ENCODE data around the gene KLRC2. TPM values are rescaled to one million over a fixed set of nuclear protein-coding genes. Genes with fewer than 3 reads are reported as not detected.
"Not testable (repeated sequence)": the region's sequence is repeated elsewhere in the genome, so short reads cannot be mapped to it uniquely, and the experiment has no call there.

Gene KLRC2
- polyA plus RNA-seq, 1 experiment, result not detected

DNA sequence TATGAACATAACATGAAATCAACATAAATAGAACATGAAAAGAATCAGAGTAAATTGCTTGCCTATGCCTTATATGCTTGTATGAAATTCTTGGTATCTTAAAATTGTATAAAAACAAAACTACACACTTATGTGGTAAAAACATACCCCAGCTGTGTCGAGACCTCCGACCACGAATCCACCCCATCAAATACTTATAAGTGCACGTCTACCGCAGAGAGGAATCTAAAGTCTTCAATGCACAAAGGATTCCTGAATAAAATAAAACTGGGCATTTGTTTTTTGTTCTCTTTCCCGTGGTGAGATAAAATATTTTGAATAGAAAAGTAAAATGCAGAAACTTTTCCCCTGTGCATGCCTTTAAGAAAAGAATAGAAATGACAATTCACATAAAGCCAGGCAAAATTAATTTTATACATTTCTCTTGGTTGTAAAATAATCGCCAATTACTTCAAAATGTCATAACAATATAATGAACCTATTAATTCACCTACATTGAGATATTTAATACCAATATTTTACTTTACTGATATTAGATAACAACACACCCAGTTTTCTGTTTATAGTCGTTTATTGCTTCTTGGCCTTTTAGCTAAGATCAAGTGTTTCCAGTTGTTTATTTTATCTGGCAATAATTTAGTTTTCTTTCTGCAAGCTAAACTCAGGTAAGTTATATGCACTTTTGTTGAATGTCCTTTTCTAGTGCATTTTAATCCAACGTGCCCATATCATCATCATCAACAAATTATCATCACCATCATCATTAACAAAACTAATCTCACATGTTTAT is 47.0 kb downstream of the KLRC2 start:
- no peak for DNase-seq (ENCODE audit: low read depth, low spot score)
- Histone ChIP-seq H3K4me3 (ENCODE audit: low read depth, low read length) (no peak overlapping the region), H3K27ac (ENCODE audit: low read depth, low read length) (no peak overlapping the region), H3K27me3 (ENCODE audit: control insufficient read depth, insufficient read depth, low read length) (no peaks in the 10 kb centered on the region), H3K9me3 (ENCODE audit: control insufficient read depth, insufficient read depth, low read length) (no peaks in the 10 kb centered on the region)
- CTCF ChIA-PET, result interaction anchor here (0.7 kb wide), 1 partner anchor 153 kb away, joined by 4 read pairs; no protein-coding TSS in a partner anchor
- POLR2A ChIA-PET, result no interaction called here
- TF ChIP-seq, protein P1, sequence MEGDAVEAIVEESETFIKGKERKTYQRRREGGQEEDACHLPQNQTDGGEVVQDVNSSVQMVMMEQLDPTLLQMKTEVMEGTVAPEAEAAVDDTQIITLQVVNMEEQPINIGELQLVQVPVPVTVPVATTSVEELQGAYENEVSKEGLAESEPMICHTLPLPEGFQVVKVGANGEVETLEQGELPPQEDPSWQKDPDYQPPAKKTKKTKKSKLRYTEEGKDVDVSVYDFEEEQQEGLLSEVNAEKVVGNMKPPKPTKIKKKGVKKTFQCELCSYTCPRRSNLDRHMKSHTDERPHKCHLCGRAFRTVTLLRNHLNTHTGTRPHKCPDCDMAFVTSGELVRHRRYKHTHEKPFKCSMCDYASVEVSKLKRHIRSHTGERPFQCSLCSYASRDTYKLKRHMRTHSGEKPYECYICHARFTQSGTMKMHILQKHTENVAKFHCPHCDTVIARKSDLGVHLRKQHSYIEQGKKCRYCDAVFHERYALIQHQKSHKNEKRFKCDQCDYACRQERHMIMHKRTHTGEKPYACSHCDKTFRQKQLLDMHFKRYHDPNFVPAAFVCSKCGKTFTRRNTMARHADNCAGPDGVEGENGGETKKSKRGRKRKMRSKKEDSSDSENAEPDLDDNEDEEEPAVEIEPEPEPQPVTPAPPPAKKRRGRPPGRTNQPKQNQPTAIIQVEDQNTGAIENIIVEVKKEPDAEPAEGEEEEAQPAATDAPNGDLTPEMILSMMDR (IDR thresholded peaks at IDR 0.05; ENCODE audit: low read depth, low read length), result no peak

DNA sequence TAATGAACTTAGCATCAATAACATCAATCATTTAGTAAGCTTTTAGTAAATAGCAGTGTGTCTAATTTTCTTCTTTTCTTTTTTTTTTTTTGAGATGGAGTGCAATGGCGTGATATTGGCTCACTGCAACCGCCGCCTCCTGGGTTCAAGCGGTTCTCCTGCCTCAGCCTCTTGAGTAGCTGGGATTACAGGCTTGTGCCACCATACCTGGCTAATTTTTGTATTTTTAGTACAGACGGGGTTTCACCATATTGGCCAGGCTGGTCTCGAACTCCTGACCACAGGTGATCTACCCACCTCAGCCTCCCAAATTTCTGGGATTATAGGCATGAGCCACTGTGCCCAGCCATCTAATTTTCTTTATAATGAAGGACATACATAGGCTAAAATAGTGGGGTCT is 48.3 kb downstream of the KLRC2 start:
- DNase-seq (ENCODE audit: low read depth, low spot score); H3K4me3 ChIP-seq (ENCODE audit: low read depth, low read length); POLR2A ChIA-PET; H3K27ac ChIP-seq (ENCODE audit: low read depth, low read length); H3K27me3 ChIP-seq (ENCODE audit: control insufficient read depth, insufficient read depth, low read length); CTCF ChIA-PET; H3K9me3 ChIP-seq (ENCODE audit: control insufficient read depth, insufficient read depth, low read length): not testable (repeated sequence)

DNA sequence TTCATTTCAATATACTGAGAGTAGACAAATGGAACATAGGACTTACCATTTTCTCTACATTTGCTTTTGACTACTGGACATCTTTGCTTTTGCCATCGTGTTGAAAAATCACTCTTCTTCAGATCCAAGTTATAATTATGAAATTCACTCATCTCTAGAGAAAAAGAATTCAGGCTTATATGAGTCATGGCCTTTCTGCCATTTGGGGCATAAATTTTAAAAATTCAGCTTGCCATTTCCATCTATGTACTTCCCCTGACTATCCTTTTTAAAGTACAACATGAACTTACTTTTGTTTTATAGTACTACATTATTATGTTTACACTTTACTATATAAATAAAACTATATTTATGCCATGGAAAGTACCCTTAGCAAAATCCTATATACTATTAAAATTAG is 49.0 kb downstream of the KLRC2 start:
- TF ChIP-seq, protein P1 (IDR thresholded peaks at IDR 0.05; ENCODE audit: low read depth, low read length), result no peak
- ChIA-PET CTCF (no interaction called here), POLR2A (no interaction called here)
- no peak for DNase-seq (ENCODE audit: low read depth, low spot score)
- Histone ChIP-seq H3K9me3 (ENCODE audit: control insufficient read depth, insufficient read depth, low read length) (no peaks in the 10 kb centered on the region), H3K27ac (ENCODE audit: low read depth, low read length) (no peak overlapping the region), H3K27me3 (ENCODE audit: control insufficient read depth, insufficient read depth, low read length) (no peaks in the 10 kb centered on the region), H3K4me3 (ENCODE audit: low read depth, low read length) (no peak overlapping the region)

DNA sequence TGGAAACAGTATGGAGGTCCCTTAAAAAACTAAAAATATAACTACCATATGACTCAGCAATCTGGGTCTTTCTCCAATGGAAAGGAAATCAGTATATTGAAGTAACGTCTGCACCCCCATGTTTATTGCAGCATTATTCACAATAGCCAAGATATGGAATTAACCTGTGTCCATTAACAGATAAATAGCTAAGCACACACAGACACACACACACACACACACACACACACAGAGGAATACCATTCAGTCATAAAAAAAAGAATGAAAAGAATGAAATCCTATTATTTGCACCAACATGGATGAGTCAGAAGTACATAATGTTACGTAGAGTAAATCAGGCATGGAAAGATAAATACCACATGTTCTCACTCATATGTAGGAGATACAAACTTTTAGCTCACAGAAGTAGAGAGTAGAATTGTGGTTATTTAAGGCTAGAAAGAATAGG is 50.6 kb downstream of the KLRC2 start:
- Histone ChIP-seq H3K27me3 (ENCODE audit: control insufficient read depth, insufficient read depth, low read length) (no peaks in the 10 kb centered on the region), H3K4me3 (ENCODE audit: low read depth, low read length) (no peak overlapping the region), H3K27ac (ENCODE audit: low read depth, low read length) (no peak overlapping the region), H3K9me3 (ENCODE audit: control insufficient read depth, insufficient read depth, low read length) (no peaks in the 10 kb centered on the region)
- CTCF ChIA-PET, result interaction anchor here (1.0 kb wide), 1 partner anchor 10 kb away, joined by 3 read pairs; no protein-coding TSS in a partner anchor
- no peak for DNase-seq (ENCODE audit: low read depth, low spot score)
- TF ChIP-seq, protein P1 (IDR thresholded peaks at IDR 0.05; ENCODE audit: low read depth, low read length), result no peak
- POLR2A ChIA-PET, result interaction anchor here (0.8 kb wide), 1 partner anchor 20 kb away, joined by 7 read pairs; no protein-coding TSS in a partner anchor

DNA sequence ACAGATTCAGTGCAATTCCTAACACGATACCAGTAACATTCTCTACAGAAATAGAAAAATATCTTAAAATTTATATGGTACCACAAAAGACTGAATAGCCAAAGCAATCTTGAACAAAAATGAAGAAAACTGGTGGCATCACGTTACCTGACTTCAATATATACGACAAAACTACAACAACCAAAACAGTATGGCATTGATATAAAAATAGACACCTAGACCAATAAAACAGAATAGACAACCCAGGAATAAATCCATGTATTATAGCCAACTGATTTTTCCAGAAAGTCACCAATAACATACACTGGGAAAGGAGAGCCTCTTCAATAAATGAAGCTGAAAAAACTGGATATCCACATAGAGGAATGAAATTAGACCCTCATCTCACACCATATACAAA is 51.6 kb downstream of the KLRC2 start:
- no peaks in the 10 kb centered on the region for H3K27me3 ChIP-seq (ENCODE audit: control insufficient read depth, insufficient read depth, low read length)
- no peak overlapping the region for H3K4me3 ChIP-seq (ENCODE audit: low read depth, low read length)
- POLR2A ChIA-PET, result no interaction called here
- H3K27ac ChIP-seq (ENCODE audit: low read depth, low read length), result no peak overlapping the region
- TF ChIP-seq, protein P1 (IDR thresholded peaks at IDR 0.05; ENCODE audit: low read depth, low read length), result no peak
- CTCF ChIA-PET, result no interaction called here
- DNase-seq (ENCODE audit: low read depth, low spot score), result no peak
- H3K9me3 ChIP-seq (ENCODE audit: control insufficient read depth, insufficient read depth, low read length), result no peaks in the 10 kb centered on the region
